Muscle of leg (tissue), 11 donors: ENCODE measurements around the gene SLF2. TPM values are rescaled to one million over a fixed set of nuclear protein-coding genes. Genes with fewer than 3 reads are reported as not detected.
"Not testable (repeated sequence)": the region's sequence is repeated elsewhere in the genome, so short reads cannot be mapped to it uniquely, and the experiment has no call there.

Source experiments
- DNase-seq: peaks from one replicate; pipeline ENCODE4 v3.0.0; 2013
- H3K27ac ChIP-seq: one replicate; pipeline ENCODE4 v1.5.1; 2013; ENCODE audit warnings: mild to moderate bottlenecking, low read length, control low read depth
- H3K27me3 ChIP-seq: one replicate; pipeline ENCODE4 v1.6.1; 2013; ENCODE audit warnings: low read length; ENCODE audit not compliant: control insufficient read depth, insufficient read depth
- H3K36me3 ChIP-seq: one replicate; pipeline ENCODE4 v1.6.1; 2013; ENCODE audit warnings: low read length; ENCODE audit not compliant: control insufficient read depth, insufficient read depth
- H3K4me1 ChIP-seq: one replicate; pipeline ENCODE4 v1.6.1; 2013; ENCODE audit warnings: low read length; ENCODE audit not compliant: control insufficient read depth, insufficient read depth
- H3K4me3 ChIP-seq: one replicate; pipeline ENCODE4 v1.5.1; 2013; ENCODE audit warnings: low read length, control low read depth
- H3K9me3 ChIP-seq: replicated peaks from 2 replicates; pipeline ENCODE4 v1.6.1; 2013; ENCODE audit warnings: low read depth, low read length; ENCODE audit not compliant: control insufficient read depth
- WGBS: methylation state at CpG from one replicate; pipeline ENCODE4 v1.1.5; 2013; ENCODE audit warnings: missing lambda C conversion rate; ENCODE audit not compliant: insufficient coverage; 5-methylcytosine and 5-hydroxymethylcytosine counted together
- polyA plus RNA-seq, 8 donors: library from polyadenylated mRNA; unstranded; fragments of 120-200 nt; gene quantifications; one replicate each; pipeline versions ENCODE4 v1.2.1 to v1.2.3, GENCODE V29; 2013; ENCODE audit warnings: inconsistent platforms in 1 of 8, low replicate concordance in 1 of 8; ENCODE audit not compliant: insufficient read length in 8 of 8, insufficient read depth in 1 of 8
- total RNA-seq: library from RNA; stranded (reverse); fragments of 120-200 nt; gene quantifications from one replicate; pipeline ENCODE4 v1.2.4, GENCODE V29; 2013

The SLF2 gene
- total and polyA plus RNA-seq, 9 donors = 59.1 to 113 (median 81.4) TPM

- H3K4me1 ChIP-seq = peaks cover 16% of the 10 kb centered on the region
- H3K27me3 ChIP-seq = peaks cover 4% of the 10 kb centered on the region
- no peak overlapping the region for H3K4me3 ChIP-seq
- H3K27ac ChIP-seq = no peak overlapping the region
- peaks cover 24% of the 10 kb centered on the region for H3K36me3 ChIP-seq
- no peaks in the 10 kb centered on the region for H3K9me3 ChIP-seq
- WGBS = 82% methylated on average over 2 of the region's 13 CpGs
- no peak for DNase-seq
These were observed 57.5 kb downstream of the SLF2 start for GRCh38 chr10:100970076-100970913.

- Histone ChIP-seq H3K4me3 (no peak overlapping the region), H3K27me3 (peaks cover 4% of the 10 kb centered on the region), H3K36me3 (peaks cover 16% of the 10 kb centered on the region), H3K4me1 (peaks cover 16% of the 10 kb centered on the region), H3K27ac (no peak overlapping the region), H3K9me3 (no peaks in the 10 kb centered on the region)
- DNase-seq = no peak
- 60% methylated on average over 3 of the region's 4 CpGs for WGBS
These were observed 58.4 kb downstream of the SLF2 start for GRCh38 chr10:100970914-100971811.

DNA sequence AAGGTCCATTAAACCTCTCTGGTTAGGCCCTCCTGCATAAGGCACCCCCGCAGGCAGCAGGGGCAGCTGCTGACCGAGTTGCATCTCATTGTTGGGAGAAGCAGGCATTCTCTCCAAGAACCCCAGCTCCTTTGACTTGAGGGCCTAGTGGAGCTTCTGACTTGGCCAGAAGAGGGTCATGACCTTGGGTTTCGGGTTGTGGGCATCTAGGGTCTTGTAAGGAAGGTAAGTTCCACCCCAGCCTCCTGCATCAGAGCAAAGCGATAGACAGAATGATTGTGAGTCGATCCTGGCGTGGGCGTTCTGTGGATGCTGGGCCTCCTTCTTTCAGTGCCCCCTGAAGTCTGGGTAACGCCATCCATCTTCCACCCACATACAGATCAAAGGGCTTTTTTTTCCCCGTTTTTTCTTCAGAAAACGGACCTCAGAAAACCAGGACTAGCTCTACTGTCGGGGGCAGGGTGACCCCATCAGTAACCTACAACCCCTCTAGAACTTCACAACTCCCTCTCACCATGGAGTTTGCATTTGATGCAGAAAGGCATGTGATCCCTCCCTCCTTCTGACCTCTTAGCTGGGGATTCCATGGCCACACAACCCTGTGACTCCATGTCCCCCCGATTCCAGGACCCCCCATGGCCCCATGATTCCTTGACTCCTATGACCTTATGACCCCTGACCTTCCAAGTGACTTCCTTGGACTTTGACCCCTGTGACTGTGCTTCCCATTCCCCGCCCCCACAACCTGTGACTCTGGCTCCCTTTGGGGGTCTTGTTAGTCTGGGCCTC lies 59.5 kb downstream of the SLF2 start:
- H3K4me3 ChIP-seq = no peak overlapping the region
- H3K27me3 ChIP-seq = peaks cover 4% of the 10 kb centered on the region
- no peak overlapping the region for H3K27ac ChIP-seq
- 68% methylated on average over 11 of the region's 13 CpGs for WGBS
- peaks cover 7% of the 10 kb centered on the region for H3K36me3 ChIP-seq
- H3K9me3 ChIP-seq = no peaks in the 10 kb centered on the region
- no peak for DNase-seq
- H3K4me1 ChIP-seq = peaks cover 16% of the 10 kb centered on the region

DNA sequence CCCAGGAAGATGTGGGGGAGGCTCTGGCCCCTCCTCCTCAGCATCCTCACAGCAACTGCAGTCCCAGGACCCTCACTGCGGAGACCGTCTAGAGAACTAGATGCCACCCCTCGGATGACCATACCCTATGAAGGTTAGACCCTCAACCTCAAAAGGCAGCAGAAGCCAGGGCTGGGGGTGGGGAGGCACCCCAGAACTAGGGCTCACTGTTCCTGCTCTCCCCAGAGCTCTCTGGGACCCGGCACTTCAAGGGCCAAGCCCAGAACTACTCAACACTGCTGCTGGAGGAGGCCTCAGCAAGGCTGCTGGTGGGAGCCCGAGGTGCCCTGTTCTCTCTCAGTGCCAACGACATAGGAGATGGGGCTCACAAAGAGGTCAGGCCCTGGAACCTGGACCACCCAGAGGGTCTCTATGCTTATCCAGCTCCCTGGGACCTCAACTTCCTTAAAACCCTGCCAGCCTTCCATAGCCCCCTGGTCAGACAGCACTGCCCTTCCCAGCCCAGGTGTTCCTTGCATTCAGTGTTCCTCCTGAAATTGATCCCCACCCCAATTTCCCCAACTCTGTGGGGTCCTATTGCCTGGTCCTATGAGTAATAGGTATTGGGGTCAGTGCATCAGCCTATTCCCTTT lies 60.3 kb downstream of the SLF2 start:
- no peak overlapping the region for H3K4me3 ChIP-seq
- H3K27ac ChIP-seq = no peak overlapping the region
- peaks cover 4% of the 10 kb centered on the region for H3K27me3 ChIP-seq
- H3K36me3 ChIP-seq = peaks cover 5% of the 10 kb centered on the region
- H3K4me1 ChIP-seq = peaks cover 16% of the 10 kb centered on the region
- H3K9me3 ChIP-seq = no peaks in the 10 kb centered on the region
- no peak for DNase-seq
- 76% methylated on average over 3 of the region's 6 CpGs for WGBS

GRCh38 chr10:100975397-100975796 lies 62.6 kb downstream of the SLF2 start:
- H3K4me1 ChIP-seq, H3K27me3 ChIP-seq, DNase-seq, H3K4me3 ChIP-seq, H3K9me3 ChIP-seq, H3K27ac ChIP-seq: not testable (repeated sequence)
- H3K36me3 ChIP-seq = peaks cover 22% of the 10 kb centered on the region
- WGBS = 83% methylated on average over 3 of the region's 8 CpGs

DNA sequence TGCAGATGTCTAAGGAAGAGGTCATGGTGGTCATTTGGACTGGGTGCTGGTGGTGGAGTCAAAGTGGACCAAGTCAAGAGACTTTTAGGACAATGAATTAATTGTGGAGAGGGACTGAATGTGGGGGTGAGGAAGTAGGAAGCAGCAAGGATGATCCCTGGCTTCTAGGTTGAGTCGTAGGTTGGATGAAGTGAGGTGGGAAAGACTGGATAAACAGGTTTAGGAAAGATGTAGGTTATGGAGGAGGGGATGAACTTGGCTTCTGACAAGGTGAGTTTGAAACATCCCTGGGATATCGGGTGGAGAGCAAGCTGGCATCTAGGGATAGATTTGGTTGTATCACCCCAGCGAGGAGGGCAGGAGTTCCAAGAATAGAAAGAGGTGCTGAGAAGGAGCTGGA lies 64.1 kb downstream of the SLF2 start:
- no peaks in the 10 kb centered on the region for H3K9me3 ChIP-seq
- no peak overlapping the region for H3K4me3 ChIP-seq
- no peaks in the 10 kb centered on the region for H3K4me1 ChIP-seq
- H3K36me3 ChIP-seq = peaks cover 34% of the 10 kb centered on the region
- DNase-seq = no peak
- H3K27ac ChIP-seq = no peak overlapping the region
- WGBS = 89% methylated on average over 3 of the region's 3 CpGs
- no peaks in the 10 kb centered on the region for H3K27me3 ChIP-seq

DNA sequence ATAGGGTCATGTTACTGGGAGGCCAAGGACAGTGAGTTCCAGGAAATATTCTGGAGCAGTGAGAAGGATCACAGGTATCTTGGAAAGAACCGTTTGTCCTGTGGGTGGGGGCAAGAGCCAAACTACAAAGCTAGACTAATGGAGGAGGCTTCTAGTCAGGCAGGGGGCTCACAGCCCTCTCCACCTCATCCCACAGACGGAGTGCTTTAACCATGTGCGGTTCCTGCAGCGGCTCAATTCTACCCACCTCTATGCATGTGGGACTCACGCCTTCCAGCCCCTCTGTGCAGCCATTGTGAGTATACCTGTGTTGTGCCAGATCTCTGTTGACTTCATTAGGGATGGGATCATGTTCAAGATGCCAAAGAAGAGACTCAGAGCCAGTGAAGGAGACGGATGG lies 64.7 kb downstream of the SLF2 start:
- H3K9me3 ChIP-seq = no peaks in the 10 kb centered on the region
- WGBS = 90% methylated on average over 2 of the region's 6 CpGs
- no peak overlapping the region for H3K27ac ChIP-seq
- H3K27me3 ChIP-seq = no peaks in the 10 kb centered on the region
- DNase-seq = no peak
- no peak overlapping the region for H3K4me3 ChIP-seq
- peaks cover 39% of the 10 kb centered on the region for H3K36me3 ChIP-seq
- H3K4me1 ChIP-seq = no peaks in the 10 kb centered on the region

- no peaks in the 10 kb centered on the region for H3K4me1 ChIP-seq
- no peaks in the 10 kb centered on the region for H3K9me3 ChIP-seq
- WGBS = 90% methylated on average over 6 of the region's 13 CpGs
- H3K27me3 ChIP-seq = no peaks in the 10 kb centered on the region
- H3K27ac ChIP-seq = no peak overlapping the region
- no peak for DNase-seq
- peaks cover 41% of the 10 kb centered on the region for H3K36me3 ChIP-seq
- no peak overlapping the region for H3K4me3 ChIP-seq
These were observed 65.5 kb downstream of the SLF2 start for GRCh38 chr10:100978121-100978900.

DNA sequence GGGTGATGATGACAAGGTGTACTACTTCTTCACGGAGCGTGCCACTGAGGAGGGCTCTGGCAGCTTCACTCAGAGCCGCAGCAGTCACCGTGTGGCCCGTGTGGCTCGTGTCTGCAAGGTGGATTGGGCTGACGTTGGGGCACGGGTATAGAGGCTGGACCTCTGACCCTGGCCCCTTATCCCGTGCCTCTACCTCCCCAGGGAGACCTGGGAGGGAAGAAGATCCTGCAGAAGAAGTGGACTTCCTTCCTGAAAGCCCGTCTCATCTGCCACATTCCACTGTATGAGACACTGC lies 66.1 kb downstream of the SLF2 start:
- WGBS = 89% methylated on average over 7 of the region's 10 CpGs
- Histone ChIP-seq H3K4me1 (no peaks in the 10 kb centered on the region), H3K4me3 (no peak overlapping the region), H3K27me3 (no peaks in the 10 kb centered on the region), H3K9me3 (no peaks in the 10 kb centered on the region), H3K36me3 (peaks cover 43% of the 10 kb centered on the region), H3K27ac (no peak overlapping the region)
- DNase-seq = no peak
